Measurements from ENCODE around the gene HTT.
"Not testable (repeated sequence)": the region's sequence is repeated elsewhere in the genome, so short reads cannot be mapped to it uniquely, and the experiment has no call there.

Gene HTT

GRCh38 chr4:3121596-3121995 lies 47.1 kb downstream of the HTT start:
- no peak for DNase-seq (ENCODE audit: low read depth)

GRCh38 chr4:3122081-3122563 lies 47.6 kb downstream of the HTT start:
- DNase-seq (ENCODE audit: low read depth) = no peak

DNA sequence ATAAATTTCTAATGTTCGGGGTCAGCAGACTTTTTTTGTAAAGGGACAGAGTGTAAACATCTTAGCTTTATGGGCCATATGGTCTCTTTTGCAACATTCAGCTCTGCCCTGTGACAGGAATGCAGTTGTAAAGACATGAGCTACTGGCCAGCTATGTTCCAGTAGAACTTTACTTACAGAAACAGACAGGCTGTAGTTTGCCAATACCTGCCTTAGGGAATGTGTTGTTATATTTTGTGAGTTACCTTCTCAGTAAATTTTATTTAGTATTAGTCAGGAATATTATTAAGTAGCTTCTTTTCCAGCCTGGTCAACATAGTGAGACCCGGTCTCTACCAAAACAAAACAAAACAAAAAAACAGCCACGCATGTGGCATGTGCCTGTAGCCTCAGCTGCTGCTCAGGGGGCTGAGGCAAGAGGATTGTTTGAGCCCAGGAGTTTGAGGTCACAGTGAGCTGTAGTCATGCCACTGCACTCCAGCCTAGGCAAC lies 48.7 kb downstream of the HTT start:
- no peak for DNase-seq (ENCODE audit: low read depth)

- DNase-seq (ENCODE audit: low read depth) = no peak
These were observed 49.7 kb downstream of the HTT start for GRCh38 chr4:3124070-3124767.

- DNase-seq (ENCODE audit: low read depth) = no peak
These were observed 52.6 kb downstream of the HTT start for GRCh38 chr4:3127112-3127511.

GRCh38 chr4:3128058-3128457 lies 53.6 kb downstream of the HTT start:
- DNase-seq (ENCODE audit: low read depth) = no peak

DNA sequence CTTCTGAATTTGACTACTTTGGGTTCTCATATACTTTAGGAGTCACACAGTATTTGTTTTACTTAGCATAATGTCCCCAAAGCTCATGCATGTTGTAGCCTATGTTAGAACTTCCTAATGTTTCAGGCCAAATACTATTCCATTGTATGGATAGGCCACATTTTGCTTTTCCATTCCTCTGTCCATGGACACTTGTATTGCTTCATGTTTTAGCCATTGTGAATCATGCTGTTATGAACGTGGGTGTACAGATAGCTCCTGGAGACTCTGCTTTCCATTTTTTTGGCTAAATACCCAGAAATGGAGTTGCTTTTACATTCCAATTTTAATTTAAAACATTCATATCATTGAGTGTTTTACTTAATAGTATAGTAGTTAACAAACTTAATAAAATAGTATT lies 54.5 kb downstream of the HTT start:
- no peak for DNase-seq (ENCODE audit: low read depth)

- no peak for DNase-seq (ENCODE audit: low read depth)
These were observed 55.7 kb downstream of the HTT start for GRCh38 chr4:3130201-3130600.

- no peak for DNase-seq (ENCODE audit: low read depth)
These were observed 56.3 kb downstream of the HTT start for GRCh38 chr4:3130826-3131225.

DNA sequence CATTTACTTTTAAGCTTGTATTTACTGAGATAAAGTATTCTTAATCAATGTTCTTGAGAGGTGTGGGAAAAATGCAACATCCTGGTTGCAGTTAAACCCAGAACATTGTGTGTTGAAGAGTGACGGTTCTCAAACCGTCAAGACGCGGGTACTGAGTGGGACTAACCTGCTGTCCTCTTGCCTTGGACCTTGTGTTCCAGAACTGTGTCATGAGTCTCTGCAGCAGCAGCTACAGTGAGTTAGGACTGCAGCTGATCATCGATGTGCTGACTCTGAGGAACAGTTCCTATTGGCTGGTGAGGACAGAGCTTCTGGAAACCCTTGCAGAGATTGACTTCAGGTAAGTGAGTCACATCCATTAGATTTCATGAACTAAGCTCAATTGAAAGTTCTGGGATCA lies 59.7 kb downstream of the HTT start:
- DNase-seq (ENCODE audit: low read depth) = no peak

DNA sequence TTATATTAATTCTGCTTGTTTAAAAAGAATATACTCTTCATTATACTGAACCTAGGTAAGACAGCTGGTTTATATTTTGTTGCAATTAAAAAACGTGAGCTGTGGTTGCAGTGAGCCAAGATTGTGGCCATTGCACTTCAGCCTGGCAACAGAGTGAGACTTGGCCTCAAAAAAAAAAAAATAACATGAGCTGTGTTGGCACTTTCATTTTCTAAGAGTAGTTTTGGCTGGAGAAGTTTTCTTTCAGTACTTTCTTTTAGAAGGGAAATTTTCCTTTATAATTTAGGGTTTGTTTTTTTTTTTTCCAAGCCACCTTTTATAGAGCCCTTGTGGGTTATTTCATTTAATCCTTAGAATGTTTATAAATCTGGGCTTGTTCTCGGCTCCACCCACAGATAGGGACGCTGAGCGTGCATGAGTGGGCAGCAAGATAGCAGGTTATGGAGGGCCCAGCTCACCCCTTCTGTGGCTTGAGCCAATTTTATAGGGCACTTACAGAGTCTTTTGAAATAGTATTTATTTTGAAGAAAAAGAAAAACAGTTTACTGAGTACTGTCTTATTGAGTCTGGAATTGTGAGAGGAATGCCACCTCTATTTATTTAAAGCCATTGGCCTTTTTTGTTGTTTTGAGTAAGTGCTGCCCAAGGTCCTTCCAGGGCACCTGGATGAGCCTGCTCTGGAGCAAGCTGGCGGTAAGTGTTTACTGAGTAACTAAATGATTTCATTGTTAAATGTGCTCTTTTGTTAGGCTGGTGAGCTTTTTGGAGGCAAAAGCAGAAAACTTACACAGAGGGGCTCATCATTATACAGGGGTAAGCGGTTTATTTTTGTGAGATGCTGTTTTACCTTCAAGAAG lies 60.9 kb downstream of the HTT start:
- DNase-seq (ENCODE audit: low read depth) = no peak

DNA sequence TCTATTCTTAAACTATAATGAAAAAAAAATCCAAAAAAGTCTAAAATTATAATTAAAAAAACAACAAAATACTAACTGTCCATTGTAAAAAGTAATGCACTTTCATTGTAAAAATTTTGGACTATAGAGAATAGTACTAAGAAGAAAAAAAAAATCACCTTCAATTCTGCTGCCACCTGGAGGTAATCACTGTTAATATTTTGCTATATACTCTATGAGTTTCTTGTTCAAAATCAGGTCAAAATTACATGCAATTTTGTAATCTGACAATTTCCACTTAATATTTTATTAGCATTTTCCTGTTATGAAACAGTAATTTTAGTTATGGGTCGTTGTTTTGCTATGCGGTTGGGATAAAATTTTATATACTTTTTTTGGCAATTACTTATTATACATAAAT lies 62.0 kb downstream of the HTT start:
- no peak for DNase-seq (ENCODE audit: low read depth)

DNA sequence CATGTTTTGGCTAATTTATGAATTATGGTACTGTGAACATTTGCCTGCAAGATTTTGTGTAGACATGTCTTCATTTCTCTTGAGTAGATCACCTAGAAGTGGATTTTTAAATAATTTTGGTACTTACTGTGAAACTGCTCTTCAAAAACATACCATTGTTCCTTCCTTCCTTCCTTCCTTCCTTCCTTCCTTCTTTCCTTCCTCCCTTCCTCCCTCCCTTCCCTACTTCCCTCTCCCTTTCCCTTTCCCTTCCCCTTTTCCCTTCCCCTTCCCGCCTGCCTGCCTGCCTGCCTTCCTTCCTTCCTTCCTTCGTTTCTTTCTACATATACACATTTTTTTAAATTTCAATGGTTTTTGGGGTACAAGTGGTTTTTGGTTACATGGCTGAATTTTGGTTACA lies 63.4 kb downstream of the HTT start:
- no peak for DNase-seq (ENCODE audit: low read depth)

GRCh38 chr4:3145234-3145924 lies 70.9 kb downstream of the HTT start:
- DNase-seq (ENCODE audit: low read depth) = no peak

DNA sequence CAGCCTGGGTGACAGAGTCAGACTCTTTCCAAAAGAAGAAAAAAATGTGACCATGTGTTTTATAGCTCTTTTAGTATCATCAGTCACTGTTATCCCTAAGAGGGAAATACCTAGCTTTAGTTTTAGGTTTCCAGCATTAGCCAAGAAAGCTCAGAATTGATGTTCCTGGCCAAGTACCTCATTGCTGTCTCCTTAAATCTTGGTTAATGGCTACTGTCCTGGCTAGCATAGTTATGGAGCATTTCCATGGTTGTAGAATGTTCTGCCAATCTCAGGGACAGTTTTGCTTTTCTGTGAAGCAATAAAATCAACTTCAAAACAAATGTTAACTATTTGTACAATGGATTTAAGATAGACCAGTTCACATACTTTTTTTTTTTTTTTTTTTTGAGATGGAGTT lies 74.4 kb downstream of the HTT start:
- no peak for DNase-seq (ENCODE audit: low read depth)

DNA sequence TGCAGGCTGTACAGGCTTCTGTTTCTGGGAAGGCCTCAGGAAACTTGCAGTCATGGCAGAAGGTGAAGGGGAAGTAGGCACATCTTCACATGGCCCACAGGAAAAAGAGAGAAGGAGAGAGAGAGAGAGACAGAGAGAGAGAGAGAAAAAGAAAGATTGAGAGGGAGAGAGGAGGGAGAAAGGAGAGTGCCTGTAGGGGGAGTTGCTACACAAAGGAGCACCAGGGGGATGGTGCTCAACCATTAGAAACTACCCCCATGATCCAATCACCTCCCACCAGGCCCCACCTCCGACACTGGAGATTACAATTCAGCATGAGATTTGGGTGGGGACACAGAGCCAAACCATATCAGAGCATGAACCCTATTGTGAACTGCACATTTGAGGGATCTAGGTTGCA lies 76.8 kb downstream of the HTT start:
- not testable (repeated sequence) for DNase-seq (ENCODE audit: low read depth)

- no peak for DNase-seq (ENCODE audit: low read depth)
These were observed 82.9 kb downstream of the HTT start for GRCh38 chr4:3157366-3157765.

DNA sequence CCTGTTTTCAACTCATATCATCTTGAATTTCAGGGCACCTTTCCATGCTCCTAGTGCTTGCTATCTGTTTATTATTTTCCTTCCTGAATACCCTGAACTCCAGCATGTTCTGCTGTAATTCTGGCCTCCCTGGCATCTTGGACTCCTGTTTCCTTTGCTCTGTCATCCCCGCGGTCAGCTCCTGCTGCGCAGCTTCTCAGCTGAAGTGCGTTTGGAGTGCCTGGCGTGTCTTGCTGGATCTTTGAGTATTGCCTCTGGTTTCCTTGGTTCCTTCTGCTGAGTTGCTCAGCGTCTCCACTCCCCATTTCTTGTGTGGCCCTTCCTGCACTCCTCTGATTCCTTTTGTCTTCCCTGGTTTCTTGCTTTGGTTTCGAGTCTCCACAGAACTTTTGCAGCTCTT lies 84.4 kb downstream of the HTT start:
- DNase-seq (ENCODE audit: low read depth) = no peak

GRCh38 chr4:3160438-3160837 lies 86.0 kb downstream of the HTT start:
- no peak for DNase-seq (ENCODE audit: low read depth)

DNA sequence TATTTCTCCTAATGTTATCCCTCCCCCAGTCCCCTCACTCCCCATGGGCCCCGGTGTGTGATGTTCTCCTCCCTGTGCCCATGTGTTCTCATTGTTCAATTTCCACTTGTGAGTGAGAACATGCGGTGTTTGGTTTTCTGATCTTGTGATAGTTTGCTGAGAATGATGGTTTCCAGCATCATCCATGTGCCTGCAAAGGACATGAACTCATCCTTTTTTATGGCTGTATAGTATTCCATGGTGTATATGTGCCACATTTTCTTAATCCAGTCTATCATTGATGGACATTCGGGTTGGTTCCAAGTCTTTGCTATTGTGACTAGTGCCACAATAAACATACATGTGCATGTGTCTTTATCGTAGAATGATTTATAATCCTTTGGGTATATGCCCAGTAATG lies 86.6 kb downstream of the HTT start:
- DNase-seq (ENCODE audit: low read depth) = not testable (repeated sequence)

- not testable (repeated sequence) for DNase-seq (ENCODE audit: low read depth)
These were observed 92.0 kb downstream of the HTT start for GRCh38 chr4:3166434-3166833.

DNA sequence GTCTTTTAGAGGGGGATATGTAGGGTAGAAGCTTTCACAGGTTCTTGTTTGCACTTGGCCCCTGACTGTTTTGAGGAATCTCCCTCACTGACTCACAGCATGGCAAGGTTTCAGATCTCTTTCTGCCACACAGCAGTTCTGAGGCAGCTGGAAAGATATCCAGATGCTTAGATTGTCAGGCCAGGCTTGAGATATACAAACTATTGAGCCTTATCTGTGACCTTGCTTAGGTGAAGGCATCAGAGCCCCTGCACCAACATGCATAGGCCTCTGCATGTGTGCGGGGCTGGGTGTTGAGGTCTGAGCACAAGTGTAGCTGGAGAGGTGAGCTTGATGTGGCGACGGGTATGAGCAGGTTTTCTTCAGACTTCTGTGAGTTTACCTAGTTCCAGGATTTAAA lies 93.5 kb downstream of the HTT start:
- DNase-seq (ENCODE audit: low read depth) = no peak
